ENCODE data around the gene DOK6.

- TF ChIP-seq EZH2phosphoT487 (IDR thresholded peaks at IDR 0.05) (no peak), CTCF (IDR thresholded peaks at IDR 0.05) (no peak), EZH2 (IDR thresholded peaks at IDR 0.05) (no peak)
These were observed 439.3 kb downstream of the DOK6 start for GRCh38 chr18:69840001-69840400.
